ENCODE measurements around the gene ELMO1. TPM values are rescaled to one million over a fixed set of nuclear protein-coding genes. Genes with fewer than 3 reads are reported as not detected.

Gene ELMO1
- total RNA-seq, 1 experiment from 2014 or later = 137 TPM

DNA sequence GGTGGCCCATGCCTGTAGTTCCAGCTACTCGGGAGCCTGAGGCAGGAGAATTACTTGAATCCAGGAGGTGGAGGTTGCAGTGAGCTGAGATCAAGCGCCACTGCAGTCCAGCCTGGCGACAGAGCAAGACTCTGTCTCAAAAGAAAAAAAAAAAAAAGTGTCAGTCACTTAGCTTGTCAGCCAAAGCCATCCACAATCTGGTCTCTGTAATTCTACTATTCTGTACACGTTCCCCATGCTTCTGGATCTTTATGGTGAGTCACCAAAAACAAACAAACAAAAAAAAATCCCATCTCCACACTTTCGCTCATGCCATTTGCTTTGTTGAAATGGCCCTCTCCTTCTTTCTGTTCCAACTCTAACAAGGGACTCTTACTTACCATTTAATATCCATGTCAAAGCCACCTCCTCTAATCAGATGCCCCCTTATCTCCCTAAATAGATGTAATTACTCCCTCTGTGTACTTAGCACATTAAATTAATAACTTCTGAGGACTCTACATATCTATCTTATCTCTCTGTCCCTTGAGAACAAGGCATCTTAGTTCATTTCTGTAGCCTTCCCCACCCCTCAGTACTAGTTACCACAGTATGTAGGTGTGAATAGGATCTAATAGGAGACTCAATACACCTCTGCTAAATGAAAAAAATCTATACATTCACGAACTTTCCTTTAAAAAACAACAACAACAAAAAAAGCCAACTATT, 128.4 kb downstream of the ELMO1 start:
- Histone ChIP-seq H3K27me3 (ENCODE audit: low read length) (no peaks in the 10 kb centered on the region), H4K20me1 (ENCODE audit: insufficient read depth, low read depth, low read length) (no peaks in the 10 kb centered on the region), H3K4me2 (ENCODE audit: low read depth, low read length, poor library complexity, severe bottlenecking) (no peak overlapping the region), H3K36me3 (ENCODE audit: insufficient read depth, low read length) (peaks cover 9% of the 10 kb centered on the region; the same call in 1 of the 2 replicates), H2AFZ (ENCODE audit: low read length) (no peak overlapping the region), H3K4me3 (ENCODE audit: low read length) (no peak overlapping the region), H3K4me1 (ENCODE audit: low read length) (peaks cover 45% of the 10 kb centered on the region), H3K27ac (ENCODE audit: low read length) (no peak overlapping the region), H3K9me2 (replicated peaks; ENCODE audit: insufficient read depth, low read length) (no peaks in the 10 kb centered on the region), H3K9me3 (ENCODE audit: low read length) (no peaks in the 10 kb centered on the region), H3K9ac (ENCODE audit: low read length) (no peak overlapping the region), H3K79me2 (ENCODE audit: low read length) (peaks cover 75% of the 10 kb centered on the region)
- DNase-seq = no peak

DNA sequence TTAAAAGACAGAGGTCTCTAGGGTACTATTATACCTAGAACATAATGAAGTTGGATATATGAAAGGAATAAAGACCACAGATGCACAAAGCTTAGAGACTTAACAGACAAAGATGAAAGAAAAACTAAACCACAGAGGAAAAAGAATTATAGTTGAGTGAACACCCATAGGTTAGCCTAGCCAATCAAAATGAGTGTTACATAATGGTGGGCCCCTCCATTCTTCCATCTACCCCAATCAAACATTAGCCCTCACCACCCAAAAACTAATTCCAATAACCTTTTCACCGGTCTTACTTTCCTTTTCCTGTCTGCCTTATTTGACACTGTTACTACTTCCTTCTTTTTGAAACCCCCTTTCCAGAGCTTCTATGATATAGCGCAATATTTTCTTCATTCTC, 130.1 kb downstream of the ELMO1 start:
- H3K27me3 ChIP-seq (ENCODE audit: low read length) = no peaks in the 10 kb centered on the region
- H3K79me2 ChIP-seq (ENCODE audit: low read length) = peaks cover 76% of the 10 kb centered on the region
- H4K20me1 ChIP-seq (ENCODE audit: insufficient read depth, low read depth, low read length) = no peaks in the 10 kb centered on the region
- no peaks in the 10 kb centered on the region for H3K9me2 ChIP-seq (replicated peaks; ENCODE audit: insufficient read depth, low read length)
- no peak overlapping the region; the same call in 1 of the 2 replicates for H3K4me3 ChIP-seq (ENCODE audit: low read length)
- no peak overlapping the region for H3K9ac ChIP-seq (ENCODE audit: low read length)
- H3K4me2 ChIP-seq (ENCODE audit: low read depth, low read length, poor library complexity, severe bottlenecking) = peak overlapping the region; percentile 48
- H3K9me3 ChIP-seq (ENCODE audit: low read length) = no peaks in the 10 kb centered on the region
- H3K36me3 ChIP-seq (ENCODE audit: insufficient read depth, low read length) = peaks cover 15% of the 10 kb centered on the region
- no peak for DNase-seq
- peaks cover 62% of the 10 kb centered on the region for H3K4me1 ChIP-seq (ENCODE audit: low read length)
- H2AFZ ChIP-seq (ENCODE audit: low read length) = no peak overlapping the region
- peak overlapping the region; percentile 66 for H3K27ac ChIP-seq (ENCODE audit: low read length)

DNA sequence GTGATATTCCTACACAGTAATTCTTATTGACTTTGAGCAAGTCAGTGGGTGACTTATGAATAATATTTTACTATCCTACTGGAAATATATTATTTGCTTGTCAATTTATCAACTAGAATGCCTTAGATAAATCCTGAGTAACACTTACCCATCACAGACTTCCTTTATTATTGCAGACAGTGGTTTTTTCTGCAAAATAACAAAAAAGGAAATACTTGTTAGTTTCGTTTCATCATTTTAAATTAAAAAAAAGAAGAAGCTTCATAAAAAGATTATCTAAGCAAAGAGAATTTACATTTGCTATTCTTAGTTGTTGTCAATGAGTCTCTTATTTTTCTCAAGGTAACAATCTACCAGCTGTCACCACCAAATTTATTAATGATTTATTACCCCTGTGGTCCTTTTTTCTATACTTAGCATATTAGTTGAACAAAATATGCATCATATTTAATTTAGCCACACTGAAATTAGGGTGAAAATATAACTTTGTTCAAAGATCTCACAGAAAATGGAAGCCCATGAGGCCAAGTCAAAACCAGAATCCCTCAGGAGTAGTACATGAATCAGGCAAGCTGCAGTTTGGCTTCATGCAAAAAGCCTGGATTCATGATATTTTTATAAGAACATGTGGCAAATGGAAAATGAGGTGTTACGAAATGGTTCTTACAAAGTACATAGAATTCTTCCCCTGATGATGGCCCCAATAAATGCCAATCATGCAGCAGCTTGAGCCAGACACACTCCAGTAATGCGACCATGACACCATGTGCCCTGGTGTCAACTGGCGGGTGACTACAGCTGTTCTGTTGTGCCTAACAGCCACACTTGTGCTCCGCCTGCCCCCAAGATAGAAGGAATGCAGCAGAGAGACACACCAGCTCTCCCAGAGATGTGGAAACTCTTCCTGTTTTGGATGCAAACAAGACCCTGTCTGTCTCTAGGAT, 132.6 kb downstream of the ELMO1 start:
- Histone ChIP-seq H3K4me2 (ENCODE audit: low read depth, low read length, poor library complexity, severe bottlenecking) (peak overlapping the region; percentile 70), H3K27ac (ENCODE audit: low read length) (peak overlapping the region; percentile 90), H3K27me3 (ENCODE audit: low read length) (no peaks in the 10 kb centered on the region), H3K9ac (ENCODE audit: low read length) (peak overlapping the region; percentile 49), H2AFZ (ENCODE audit: low read length) (no peak overlapping the region), H3K9me2 (replicated peaks; ENCODE audit: insufficient read depth, low read length) (no peaks in the 10 kb centered on the region), H3K9me3 (ENCODE audit: low read length) (no peaks in the 10 kb centered on the region), H3K4me3 (ENCODE audit: low read length) (peak overlapping the region; percentile 53), H4K20me1 (ENCODE audit: insufficient read depth, low read depth, low read length) (no peaks in the 10 kb centered on the region), H3K36me3 (ENCODE audit: insufficient read depth, low read length) (peaks cover 15% of the 10 kb centered on the region), H3K79me2 (ENCODE audit: low read length) (peaks cover 89% of the 10 kb centered on the region), H3K4me1 (ENCODE audit: low read length) (peaks cover 74% of the 10 kb centered on the region)
- DNase-seq = peak; percentile 85

DNA sequence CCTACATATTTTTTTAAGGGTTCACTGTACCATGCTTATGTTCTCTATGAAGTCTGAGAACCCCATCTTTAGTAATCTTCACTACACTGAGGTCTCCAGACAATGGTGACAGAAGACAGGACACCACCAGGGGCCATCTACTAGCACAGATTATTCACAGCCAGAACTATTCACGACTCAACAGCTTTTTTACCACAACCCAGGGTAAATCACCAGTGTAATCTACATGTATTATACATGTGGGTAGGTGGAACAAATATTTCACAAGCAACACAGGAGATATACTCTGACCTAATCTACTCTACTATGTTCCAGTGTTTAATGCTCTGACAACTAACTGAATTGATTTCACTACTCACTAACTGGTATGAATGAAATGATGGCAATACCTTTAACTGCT, 136.1 kb downstream of the ELMO1 start:
- Histone ChIP-seq H3K4me3 (ENCODE audit: low read length) (no peak overlapping the region), H3K9me2 (replicated peaks; ENCODE audit: insufficient read depth, low read length) (no peaks in the 10 kb centered on the region), H3K36me3 (ENCODE audit: insufficient read depth, low read length) (peaks cover 37% of the 10 kb centered on the region), H3K4me2 (ENCODE audit: low read depth, low read length, poor library complexity, severe bottlenecking) (no peak overlapping the region), H2AFZ (ENCODE audit: low read length) (no peak overlapping the region), H3K9ac (ENCODE audit: low read length) (no peak overlapping the region), H3K79me2 (ENCODE audit: low read length) (peaks cover 76% of the 10 kb centered on the region), H3K4me1 (ENCODE audit: low read length) (peaks cover 59% of the 10 kb centered on the region), H3K27me3 (ENCODE audit: low read length) (no peaks in the 10 kb centered on the region), H4K20me1 (ENCODE audit: insufficient read depth, low read depth, low read length) (no peaks in the 10 kb centered on the region), H3K27ac (ENCODE audit: low read length) (no peak overlapping the region), H3K9me3 (ENCODE audit: low read length) (no peaks in the 10 kb centered on the region)
- no peak for DNase-seq

GRCh38 chr7:37311355-37311754, 137.3 kb downstream of the ELMO1 start:
- peak; percentile 56 for DNase-seq
- H3K9ac ChIP-seq (ENCODE audit: low read length) = no peak overlapping the region

DNA sequence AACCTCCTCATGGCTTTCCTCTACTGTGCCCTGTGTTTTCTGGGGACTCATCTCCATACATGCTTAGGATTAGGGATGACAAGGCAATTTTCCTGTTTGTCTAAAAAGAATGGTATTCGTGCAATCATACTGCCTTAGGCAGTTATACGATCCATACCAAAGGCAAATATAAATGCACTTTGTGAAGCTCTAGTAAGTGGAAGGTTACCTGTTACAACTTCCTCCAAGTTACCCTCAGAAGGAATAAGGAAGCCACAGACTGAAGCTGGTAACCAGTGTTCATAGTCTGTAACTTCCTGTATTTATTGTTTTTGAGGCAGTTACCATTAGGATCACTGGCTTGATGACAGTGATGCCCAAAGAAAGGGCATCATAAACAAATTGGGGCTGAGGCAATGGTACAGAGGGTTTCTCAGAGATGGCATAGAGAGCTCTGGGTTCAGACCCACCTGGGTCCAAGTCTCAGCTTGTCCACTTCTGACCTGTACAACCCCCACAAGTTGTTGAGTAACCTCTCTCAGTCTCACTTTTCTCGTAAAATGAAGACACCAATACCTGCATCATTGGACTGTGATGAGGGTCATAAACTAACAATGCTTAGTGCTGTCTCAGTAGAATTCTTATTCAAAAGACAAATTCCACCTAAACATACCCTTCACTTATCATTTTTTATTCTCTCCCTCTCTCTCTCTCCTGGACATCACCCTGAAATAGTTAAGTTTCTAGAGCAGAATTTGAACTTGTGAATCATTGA, 138.2 kb downstream of the ELMO1 start:
- H3K27me3 ChIP-seq (ENCODE audit: low read length) = no peaks in the 10 kb centered on the region
- no peak overlapping the region for H2AFZ ChIP-seq (ENCODE audit: low read length)
- no peak overlapping the region for H3K9ac ChIP-seq (ENCODE audit: low read length)
- no peaks in the 10 kb centered on the region for H4K20me1 ChIP-seq (ENCODE audit: insufficient read depth, low read depth, low read length)
- no peak overlapping the region for H3K4me3 ChIP-seq (ENCODE audit: low read length)
- H3K9me3 ChIP-seq (ENCODE audit: low read length) = no peaks in the 10 kb centered on the region
- DNase-seq = no peak
- H3K4me1 ChIP-seq (ENCODE audit: low read length) = peaks cover 38% of the 10 kb centered on the region
- H3K9me2 ChIP-seq (replicated peaks; ENCODE audit: insufficient read depth, low read length) = no peaks in the 10 kb centered on the region
- H3K4me2 ChIP-seq (ENCODE audit: low read depth, low read length, poor library complexity, severe bottlenecking) = no peak overlapping the region
- peaks cover 78% of the 10 kb centered on the region for H3K79me2 ChIP-seq (ENCODE audit: low read length)
- H3K27ac ChIP-seq (ENCODE audit: low read length) = no peak overlapping the region; the same call in 1 of the 2 replicates
- peaks cover 42% of the 10 kb centered on the region for H3K36me3 ChIP-seq (ENCODE audit: insufficient read depth, low read length)

More at GRCh38 chr7:37311355-37311754, 137.3 kb downstream of the ELMO1 start:
- peaks cover 40% of the 10 kb centered on the region for H3K36me3 ChIP-seq (ENCODE audit: insufficient read depth, low read length)
- H3K9me3 ChIP-seq (ENCODE audit: low read length) = no peaks in the 10 kb centered on the region
- peaks cover 73% of the 10 kb centered on the region for H3K79me2 ChIP-seq (ENCODE audit: low read length)
- H4K20me1 ChIP-seq (ENCODE audit: insufficient read depth, low read depth, low read length) = no peaks in the 10 kb centered on the region
- no peak overlapping the region for H3K4me3 ChIP-seq (ENCODE audit: low read length)
- H3K4me1 ChIP-seq (ENCODE audit: low read length) = peaks cover 46% of the 10 kb centered on the region
- H3K27ac ChIP-seq (ENCODE audit: low read length) = no peak overlapping the region
- H2AFZ ChIP-seq (ENCODE audit: low read length) = no peak overlapping the region
- no peaks in the 10 kb centered on the region for H3K27me3 ChIP-seq (ENCODE audit: low read length)
- H3K4me2 ChIP-seq (ENCODE audit: low read depth, low read length, poor library complexity, severe bottlenecking) = no peak overlapping the region
- no peaks in the 10 kb centered on the region for H3K9me2 ChIP-seq (replicated peaks; ENCODE audit: insufficient read depth, low read length)

DNA sequence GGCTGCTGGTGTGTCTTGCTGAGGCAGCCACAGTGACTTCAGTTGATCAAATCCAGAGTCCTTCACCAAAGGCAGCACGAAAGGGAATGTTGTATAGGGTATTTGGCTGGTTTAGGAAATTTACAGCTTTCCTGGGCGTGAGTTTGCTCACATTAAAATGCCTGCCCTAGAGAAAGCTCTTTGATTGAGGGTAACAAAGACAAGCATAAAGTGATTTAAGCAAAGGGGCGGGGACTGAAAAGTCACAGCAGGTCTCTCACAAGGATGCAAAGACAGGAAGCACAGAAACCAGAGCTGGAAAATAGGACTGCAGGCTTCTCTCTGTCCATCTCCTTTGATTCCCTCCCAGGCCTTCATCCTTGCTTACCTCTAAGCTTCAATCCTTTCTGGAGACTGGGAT, 139.2 kb downstream of the ELMO1 start:
- Histone ChIP-seq H4K20me1 (ENCODE audit: insufficient read depth, low read depth, low read length) (no peaks in the 10 kb centered on the region), H3K36me3 (ENCODE audit: insufficient read depth, low read length) (peaks cover 42% of the 10 kb centered on the region), H3K27me3 (ENCODE audit: low read length) (no peaks in the 10 kb centered on the region), H3K79me2 (ENCODE audit: low read length) (peaks cover 78% of the 10 kb centered on the region), H2AFZ (ENCODE audit: low read length) (no peak overlapping the region), H3K4me2 (ENCODE audit: low read depth, low read length, poor library complexity, severe bottlenecking) (no peak overlapping the region), H3K9me2 (replicated peaks; ENCODE audit: insufficient read depth, low read length) (no peaks in the 10 kb centered on the region), H3K4me3 (ENCODE audit: low read length) (no peak overlapping the region), H3K9ac (ENCODE audit: low read length) (no peak overlapping the region), H3K9me3 (ENCODE audit: low read length) (no peaks in the 10 kb centered on the region), H3K27ac (ENCODE audit: low read length) (no peak overlapping the region), H3K4me1 (ENCODE audit: low read length) (peaks cover 27% of the 10 kb centered on the region)
- no peak for DNase-seq
